ENCODE data around the gene RBM26. TPM values are rescaled to one million over a fixed set of nuclear protein-coding genes. Genes with fewer than 3 reads are reported as not detected.
"Not testable (repeated sequence)": the region's sequence is repeated elsewhere in the genome, so short reads cannot be mapped to it uniquely, and the experiment has no call there.

The RBM26 gene
- total and polyA plus RNA-seq, 4 donors: 6.4 to 18.4 (median 12.3) TPM

DNA sequence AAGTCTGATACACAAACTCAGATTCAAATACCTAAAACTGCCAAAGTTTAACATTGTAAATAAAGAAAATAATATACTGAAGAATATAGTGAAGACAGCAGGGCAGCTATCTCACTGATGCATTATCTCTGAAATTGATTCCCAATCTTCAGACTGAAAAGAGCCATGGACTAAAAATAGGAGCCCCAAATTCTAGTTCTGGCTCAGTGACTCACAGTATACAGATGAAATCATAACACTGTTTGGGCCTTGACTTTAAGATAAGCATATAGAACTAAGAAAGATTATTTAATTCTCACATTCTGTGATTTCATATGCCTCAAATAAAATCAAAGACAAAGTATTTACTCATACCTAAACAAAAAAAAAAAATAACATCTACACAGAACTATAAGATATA, 53.9 kb downstream of the RBM26 start:
- Histone ChIP-seq H3K4me1 (ENCODE audit: control insufficient read depth in 4 of 4, insufficient read depth in 4 of 4, low read length in 3 of 4) (no peaks in the 10 kb centered on the region), H3K9ac (ENCODE audit: low read depth in 1 of 2, low read length in 2 of 2) (no peak overlapping the region), H3K9me3 (ENCODE audit: control insufficient read depth in 4 of 4, low read length in 3 of 4) (no peaks in the 10 kb centered on the region), H3K36me3 (ENCODE audit: control insufficient read depth in 4 of 4, insufficient read depth in 3 of 4, low read depth in 1 of 4, low read length in 3 of 4) (peaks cover 1 to 33% (median 24%) of the 10 kb centered on the region in 4 donors), H3K4me3 (ENCODE audit: low read depth in 1 of 3, low read length in 3 of 3) (no peak overlapping the region), H3K27ac (ENCODE audit: low read depth in 1 of 2, low read length in 2 of 2) (no peak overlapping the region), H3K27me3 (ENCODE audit: control insufficient read depth in 4 of 4, insufficient read depth in 4 of 4, low read length in 3 of 4) (no peaks in the 10 kb centered on the region)
- TF ChIP-seq HNF4G (IDR thresholded peaks at IDR 0.05) (no peak), YY1 (IDR thresholded peaks at IDR 0.05) (no peak), GABPA (IDR thresholded peaks at IDR 0.05 in 1 of 2, conservative IDR thresholded peaks at IDR 0.05 in 1 of 2) (no peak), FOXA2 (IDR thresholded peaks at IDR 0.05) (no peak), JUND (IDR thresholded peaks at IDR 0.05) (no peak), HNF4A (conservative IDR thresholded peaks at IDR 0.05) (no peak)
- no peak for DNase-seq (ENCODE audit: low spot score)

DNA sequence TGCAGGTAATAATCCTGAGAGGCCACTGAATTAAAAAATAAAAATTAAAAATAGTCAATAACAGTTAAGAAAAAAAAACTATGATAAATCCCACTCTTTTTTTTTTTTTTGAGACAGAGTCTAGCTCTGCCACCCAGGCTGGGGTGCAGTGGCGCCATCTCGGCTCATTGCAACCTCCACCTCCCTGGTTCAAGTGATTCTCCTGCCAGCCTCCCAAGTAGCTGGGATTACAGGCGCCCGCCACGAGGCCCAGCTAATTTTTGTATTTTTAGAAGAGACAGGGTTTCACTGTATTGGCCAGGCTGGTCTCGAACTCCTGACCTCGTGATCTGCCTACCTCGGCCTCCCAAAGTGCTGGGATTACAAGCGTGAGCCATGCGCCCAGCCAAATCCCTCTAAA, 56.4 kb downstream of the RBM26 start:
- WGBS: 96% methylated on average over 10 of the region's 10 CpGs
- not testable (repeated sequence) for H3K27ac ChIP-seq (ENCODE audit: low read depth in 1 of 2, low read length in 2 of 2); H3K9me3 ChIP-seq (ENCODE audit: control insufficient read depth in 4 of 4, low read length in 3 of 4); H3K4me1 ChIP-seq (ENCODE audit: control insufficient read depth in 4 of 4, insufficient read depth in 4 of 4, low read length in 3 of 4); H3K4me3 ChIP-seq (ENCODE audit: low read depth in 1 of 3, low read length in 3 of 3); H3K27me3 ChIP-seq (ENCODE audit: control insufficient read depth in 4 of 4, insufficient read depth in 4 of 4, low read length in 3 of 4); DNase-seq (ENCODE audit: low spot score); H3K9ac ChIP-seq (ENCODE audit: low read depth in 1 of 2, low read length in 2 of 2)
- peaks cover 1 to 25% (median 15%) of the 10 kb centered on the region in 4 donors for H3K36me3 ChIP-seq (ENCODE audit: control insufficient read depth in 4 of 4, insufficient read depth in 3 of 4, low read depth in 1 of 4, low read length in 3 of 4)

DNA sequence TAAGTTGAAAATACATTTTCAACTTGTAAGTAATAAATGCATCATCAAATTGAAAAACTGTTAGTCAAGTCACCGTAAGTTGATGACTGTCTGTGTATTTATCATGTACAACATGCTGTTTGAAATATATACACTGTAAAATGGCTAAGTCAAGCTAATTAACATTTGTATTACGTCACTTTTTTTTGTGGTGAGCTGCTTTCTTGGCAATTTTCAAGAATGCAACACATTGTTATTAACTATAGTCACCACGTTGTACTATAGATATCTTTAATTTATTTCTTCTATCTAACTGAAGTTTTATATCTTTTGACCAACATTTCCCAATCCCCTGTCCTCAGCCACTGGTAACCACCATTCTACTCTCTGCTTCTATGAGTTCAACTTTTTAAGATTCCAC, 57.0 kb downstream of the RBM26 start:
- Histone ChIP-seq H3K4me3 (ENCODE audit: low read depth in 1 of 3, low read length in 3 of 3) (no peak overlapping the region), H3K27ac (ENCODE audit: low read depth in 1 of 2, low read length in 2 of 2) (no peak overlapping the region), H3K27me3 (ENCODE audit: control insufficient read depth in 4 of 4, insufficient read depth in 4 of 4, low read length in 3 of 4) (no peaks in the 10 kb centered on the region), H3K9me3 (ENCODE audit: control insufficient read depth in 4 of 4, low read length in 3 of 4) (no peaks in the 10 kb centered on the region), H3K36me3 (ENCODE audit: control insufficient read depth in 4 of 4, insufficient read depth in 3 of 4, low read depth in 1 of 4, low read length in 3 of 4) (peaks cover 1 to 20% (median 9%) of the 10 kb centered on the region in 4 donors), H3K9ac (ENCODE audit: low read depth in 1 of 2, low read length in 2 of 2) (no peak overlapping the region), H3K4me1 (ENCODE audit: control insufficient read depth in 4 of 4, insufficient read depth in 4 of 4, low read length in 3 of 4) (no peaks in the 10 kb centered on the region)
- no peak for DNase-seq (ENCODE audit: low spot score)
- TF ChIP-seq HNF4A (conservative IDR thresholded peaks at IDR 0.05) (no peak), EGR1 (IDR thresholded peaks at IDR 0.05; ENCODE audit: low read depth in 2 of 2) (no peak), NR2F2 (IDR thresholded peaks at IDR 0.05) (no peak), RAD21 (IDR thresholded peaks at IDR 0.05) (no peak), JUND (IDR thresholded peaks at IDR 0.05) (no peak), SP1 (IDR thresholded peaks at IDR 0.05) (no peak)
- TF ChIP-seq, protein P1, sequence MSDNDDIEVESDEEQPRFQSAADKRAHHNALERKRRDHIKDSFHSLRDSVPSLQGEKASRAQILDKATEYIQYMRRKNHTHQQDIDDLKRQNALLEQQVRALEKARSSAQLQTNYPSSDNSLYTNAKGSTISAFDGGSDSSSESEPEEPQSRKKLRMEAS (IDR thresholded peaks at IDR 0.05): no peak
- TF ChIP-seq, protein P2, sequence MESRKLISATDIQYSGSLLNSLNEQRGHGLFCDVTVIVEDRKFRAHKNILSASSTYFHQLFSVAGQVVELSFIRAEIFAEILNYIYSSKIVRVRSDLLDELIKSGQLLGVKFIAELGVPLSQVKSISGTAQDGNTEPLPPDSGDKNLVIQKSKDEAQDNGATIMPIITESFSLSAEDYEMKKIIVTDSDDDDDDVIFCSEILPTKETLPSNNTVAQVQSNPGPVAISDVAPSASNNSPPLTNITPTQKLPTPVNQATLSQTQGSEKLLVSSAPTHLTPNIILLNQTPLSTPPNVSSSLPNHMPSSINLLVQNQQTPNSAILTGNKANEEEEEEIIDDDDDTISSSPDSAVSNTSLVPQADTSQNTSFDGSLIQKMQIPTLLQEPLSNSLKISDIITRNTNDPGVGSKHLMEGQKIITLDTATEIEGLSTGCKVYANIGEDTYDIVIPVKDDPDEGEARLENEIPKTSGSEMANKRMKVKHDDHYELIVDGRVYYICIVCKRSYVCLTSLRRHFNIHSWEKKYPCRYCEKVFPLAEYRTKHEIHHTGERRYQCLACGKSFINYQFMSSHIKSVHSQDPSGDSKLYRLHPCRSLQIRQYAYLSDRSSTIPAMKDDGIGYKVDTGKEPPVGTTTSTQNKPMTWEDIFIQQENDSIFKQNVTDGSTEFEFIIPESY (IDR thresholded peaks at IDR 0.05): no peak
- TF ChIP-seq, protein P3, sequence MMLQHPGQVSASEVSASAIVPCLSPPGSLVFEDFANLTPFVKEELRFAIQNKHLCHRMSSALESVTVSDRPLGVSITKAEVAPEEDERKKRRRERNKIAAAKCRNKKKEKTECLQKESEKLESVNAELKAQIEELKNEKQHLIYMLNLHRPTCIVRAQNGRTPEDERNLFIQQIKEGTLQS (IDR thresholded peaks at IDR 0.05): no peak
- 91% methylated on average over 3 of the region's 3 CpGs for WGBS
